Gastrocnemius medialis (tissue), 4 donors: ENCODE results near the gene IQCK.

Source experiments
- POLR2A ChIP-seq, 2 donors: fragments of 450-650 bp; IDR thresholded peaks; one replicate each; pipeline ENCODE4 v1.6.1; 2017; ENCODE audit warnings: antibody characterized with exemption in 2 of 2, mild to moderate bottlenecking in 2 of 2, moderate library complexity in 2 of 2
- TF ChIP-seq, protein P1 (sequence below), 5 experiments: fragments of 450-650 bp in 3 of 5; fragments of 200-600 bp in 2 of 5; sonication (generic) in 2 of 5; IDR thresholded peaks in 4 of 5; conservative IDR thresholded peaks in 1 of 5; 1 replicate in 4 of 5; 2 replicates in 1 of 5; pipeline ENCODE4 v1.5.1; 2016 to 2019; ENCODE audit warnings: antibody characterized with exemption in 5 of 5, mild to moderate bottlenecking in 3 of 5, moderate library complexity in 3 of 5

DNA sequence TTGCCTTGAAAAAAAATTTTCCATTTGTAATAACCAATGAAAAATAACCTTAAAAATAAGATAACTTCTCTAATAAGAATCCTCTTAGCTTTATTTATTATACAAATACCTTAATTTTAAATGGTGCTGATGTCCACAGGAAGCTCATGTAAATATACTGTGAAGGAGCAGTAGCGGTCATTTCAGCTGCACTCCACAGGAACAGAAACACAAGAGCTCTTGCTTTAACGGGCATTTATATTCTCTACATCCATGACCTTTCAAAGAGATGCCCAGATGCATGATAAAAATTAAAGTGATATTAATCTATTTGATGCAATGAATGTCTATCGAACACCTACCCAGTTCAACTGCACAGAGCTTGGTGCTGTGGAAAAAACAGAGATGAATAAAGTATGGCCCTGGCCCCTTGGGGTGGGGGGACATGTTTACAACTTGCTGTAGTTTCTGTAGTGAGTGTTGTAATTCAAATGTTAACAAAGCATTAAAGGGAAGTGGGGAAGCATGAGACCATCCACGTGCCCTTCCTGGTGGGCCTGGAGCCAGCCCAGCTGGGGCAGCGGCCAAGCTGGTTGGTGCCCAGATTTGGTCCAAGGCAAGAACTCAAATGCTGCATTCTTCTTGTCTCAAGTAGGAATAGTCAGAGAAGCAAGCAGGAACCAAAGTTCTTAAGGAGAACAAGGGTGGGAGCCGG, 47.9 kb downstream of the IQCK start:
- TF ChIP-seq, protein P1, sequence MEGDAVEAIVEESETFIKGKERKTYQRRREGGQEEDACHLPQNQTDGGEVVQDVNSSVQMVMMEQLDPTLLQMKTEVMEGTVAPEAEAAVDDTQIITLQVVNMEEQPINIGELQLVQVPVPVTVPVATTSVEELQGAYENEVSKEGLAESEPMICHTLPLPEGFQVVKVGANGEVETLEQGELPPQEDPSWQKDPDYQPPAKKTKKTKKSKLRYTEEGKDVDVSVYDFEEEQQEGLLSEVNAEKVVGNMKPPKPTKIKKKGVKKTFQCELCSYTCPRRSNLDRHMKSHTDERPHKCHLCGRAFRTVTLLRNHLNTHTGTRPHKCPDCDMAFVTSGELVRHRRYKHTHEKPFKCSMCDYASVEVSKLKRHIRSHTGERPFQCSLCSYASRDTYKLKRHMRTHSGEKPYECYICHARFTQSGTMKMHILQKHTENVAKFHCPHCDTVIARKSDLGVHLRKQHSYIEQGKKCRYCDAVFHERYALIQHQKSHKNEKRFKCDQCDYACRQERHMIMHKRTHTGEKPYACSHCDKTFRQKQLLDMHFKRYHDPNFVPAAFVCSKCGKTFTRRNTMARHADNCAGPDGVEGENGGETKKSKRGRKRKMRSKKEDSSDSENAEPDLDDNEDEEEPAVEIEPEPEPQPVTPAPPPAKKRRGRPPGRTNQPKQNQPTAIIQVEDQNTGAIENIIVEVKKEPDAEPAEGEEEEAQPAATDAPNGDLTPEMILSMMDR (IDR thresholded peaks at IDR 0.05 in 4 of 5, conservative IDR thresholded peaks at IDR 0.05 in 1 of 5), result no peak
- TF ChIP-seq POLR2A (IDR thresholded peaks at IDR 0.05), result no peak
